ENCODE measurements around the gene USP31.

DNA sequence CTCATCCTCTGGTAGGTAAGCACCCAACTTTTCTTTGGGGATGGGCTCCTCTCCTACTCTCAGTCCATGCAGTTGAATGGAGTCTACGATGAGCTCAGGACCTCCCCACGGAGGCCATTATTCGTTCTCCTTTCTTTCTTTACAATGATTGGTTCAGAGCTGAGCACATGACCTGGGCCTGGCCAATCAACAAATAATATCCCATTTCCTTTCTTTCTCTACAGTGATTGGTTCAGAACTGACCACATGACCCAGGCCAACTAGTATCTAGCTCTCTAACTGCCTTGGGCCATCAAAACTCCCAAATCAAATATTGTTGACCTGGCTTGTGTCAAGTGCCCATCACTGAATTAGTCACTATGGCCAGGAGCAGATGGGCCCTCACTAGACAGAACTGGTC lies 129.2 kb downstream of the USP31 start:
- TF ChIP-seq POLR2AphosphoS5 (IDR thresholded peaks at IDR 0.05; ENCODE audit: low read depth, low read length) (no peak), TAF1 (IDR thresholded peaks at IDR 0.05; ENCODE audit: borderline replicate concordance, low read depth, low read length) (no peak), POLR2A (IDR thresholded peaks at IDR 0.05; ENCODE audit: low read depth, low read length) (no peak)
